ENCODE results near the gene RPN2.
A peak's percentile ranks its signal among the peaks of the same experiment; 100 is the strongest.

RPN2 gene

DNA sequence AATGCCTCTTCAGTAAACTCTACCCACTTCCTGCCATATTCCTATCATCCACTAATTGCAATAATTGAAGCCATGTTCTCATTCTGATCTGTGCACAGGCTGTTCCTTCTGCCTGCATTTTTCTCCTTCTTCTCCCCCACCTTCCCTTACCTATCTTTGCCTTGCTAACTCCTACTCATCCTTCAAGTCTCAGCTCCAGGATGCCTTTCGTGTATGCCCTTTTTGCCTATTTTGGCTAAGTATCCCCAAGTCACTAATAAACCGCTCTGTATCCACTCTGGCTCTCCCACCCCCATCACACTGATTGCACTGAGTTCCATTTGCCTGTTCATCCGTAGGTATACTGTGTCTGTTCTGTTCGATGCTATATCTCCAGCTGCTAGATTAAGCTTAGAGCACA is 6.3 kb upstream of the RPN2 start:
- no peak for DNase-seq (ENCODE audit: low read depth)

DNA sequence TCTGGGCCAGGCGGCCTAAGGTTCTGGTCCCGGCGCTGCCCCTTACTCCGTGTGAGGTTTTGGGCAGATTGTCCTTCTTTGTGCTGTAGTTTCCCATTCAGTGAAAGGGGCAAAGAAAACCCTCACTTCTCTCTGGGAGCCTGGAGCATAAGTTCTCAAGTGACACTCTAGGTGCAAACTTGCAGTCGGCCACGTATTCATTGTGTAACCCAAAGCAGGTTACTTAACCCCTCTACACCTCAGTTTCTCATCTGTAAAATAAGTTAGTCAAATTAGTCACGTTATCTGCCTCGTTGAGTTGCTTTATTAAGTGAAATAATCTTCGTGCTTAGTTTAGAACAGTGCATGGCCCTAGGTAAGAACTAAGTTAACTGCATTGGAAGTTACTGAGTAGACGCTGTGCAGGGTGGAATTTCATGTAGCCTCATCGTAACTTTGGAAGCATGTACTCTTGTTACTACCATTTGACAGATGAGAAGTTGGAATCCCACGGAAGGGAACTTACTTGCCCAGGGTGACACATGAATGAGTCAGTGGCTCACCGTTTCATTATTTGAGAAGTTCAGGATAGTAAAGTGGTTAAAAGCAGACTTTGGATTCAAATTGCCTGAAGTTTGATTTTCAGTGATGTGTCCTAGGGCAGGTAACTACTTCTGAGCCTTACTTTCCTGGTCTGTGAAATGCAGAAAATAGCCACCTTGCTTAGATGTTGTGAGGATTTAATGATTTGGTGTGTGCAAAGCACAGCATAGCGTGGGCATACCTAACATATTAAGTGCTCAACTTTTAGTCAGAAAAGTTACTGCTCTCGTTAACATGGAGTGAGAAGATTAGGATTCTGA is 774 bp downstream of the RPN2 start:
- H3K4me3 ChIP-seq (ENCODE audit: low read depth, low read length) = peak overlapping the region; percentile 94
- no peak for DNase-seq (ENCODE audit: low read depth)

More for the DNA sequence above, 6.3 kb upstream of the RPN2 start:
- no peak overlapping the region for H3K4me3 ChIP-seq (ENCODE audit: low read depth, low read length)

DNA sequence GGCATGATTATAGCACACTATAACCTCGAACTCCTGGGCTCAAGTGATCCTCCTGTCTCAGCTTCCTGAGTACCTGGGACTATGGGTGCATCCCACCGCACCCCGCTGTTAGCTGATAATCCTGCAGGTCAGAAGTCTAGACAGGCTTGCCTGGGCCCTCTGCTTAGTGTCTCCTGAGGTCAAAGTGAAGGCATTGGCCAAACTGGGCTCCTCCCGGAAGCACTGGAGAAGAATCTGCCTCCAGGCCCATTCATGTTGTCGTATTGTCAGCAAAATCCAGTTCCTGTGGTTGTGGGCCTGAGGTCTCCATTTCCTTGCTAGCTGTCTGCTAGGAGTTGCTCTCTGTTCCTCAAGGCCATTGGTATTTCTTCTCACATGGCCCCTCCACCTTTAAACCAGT is 6.6 kb downstream of the RPN2 start:
- no peak overlapping the region for H3K4me3 ChIP-seq (ENCODE audit: low read depth, low read length)
- DNase-seq (ENCODE audit: low read depth) = no peak

DNA sequence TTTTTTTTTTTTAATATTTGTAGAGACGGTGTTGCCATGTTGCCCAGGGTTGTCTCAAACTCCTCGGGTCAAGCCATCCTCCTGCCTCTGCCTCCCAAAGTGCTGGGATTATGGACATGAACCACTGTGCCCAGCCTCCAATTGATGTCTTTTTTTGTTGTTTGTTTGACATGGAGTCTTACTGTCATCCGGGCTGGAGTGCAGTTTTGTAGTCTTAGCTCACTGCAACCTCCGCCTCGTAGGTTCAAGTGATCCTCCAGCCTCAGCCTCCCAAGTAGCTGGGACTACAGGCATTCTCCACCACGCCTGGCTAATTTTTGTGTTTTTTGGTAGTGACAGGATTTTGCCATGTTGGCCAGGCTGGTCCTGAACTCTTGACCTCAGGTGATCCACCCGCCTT is 9.7 kb downstream of the RPN2 start:
- no peak overlapping the region for H3K4me3 ChIP-seq (ENCODE audit: low read depth, low read length)
- DNase-seq (ENCODE audit: low read depth) = no peak

DNA sequence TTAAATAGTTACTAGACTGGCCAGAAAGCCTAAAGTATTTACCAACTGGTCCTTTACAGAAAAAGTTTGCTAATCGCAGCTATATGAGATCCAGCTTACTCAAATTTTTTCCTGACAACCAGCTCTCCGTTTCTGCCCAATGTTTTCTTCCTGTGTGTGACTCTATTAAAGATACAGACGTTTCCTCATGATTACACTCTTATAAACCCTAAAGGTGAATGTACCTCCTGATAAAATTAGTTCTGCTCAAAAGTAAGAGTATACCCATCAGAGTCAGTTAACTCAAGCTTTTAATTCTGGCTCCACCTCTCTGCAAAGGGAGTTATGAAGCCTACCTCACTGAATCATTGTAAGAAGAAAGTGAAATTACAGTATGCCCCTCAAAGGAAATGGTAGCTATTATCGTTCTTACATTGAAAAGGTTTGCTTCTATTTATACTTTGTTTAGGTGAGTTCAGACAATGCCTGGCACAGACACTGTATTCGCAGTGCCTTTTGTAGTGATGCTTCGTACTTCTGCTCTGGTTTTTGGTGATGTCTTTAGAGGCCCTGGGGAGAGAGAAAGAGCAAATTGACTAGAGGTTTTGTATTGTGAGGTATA is 10.4 kb downstream of the RPN2 start:
- DNase-seq (ENCODE audit: low read depth) = no peak
- H3K4me3 ChIP-seq (ENCODE audit: low read depth, low read length) = no peak overlapping the region

DNA sequence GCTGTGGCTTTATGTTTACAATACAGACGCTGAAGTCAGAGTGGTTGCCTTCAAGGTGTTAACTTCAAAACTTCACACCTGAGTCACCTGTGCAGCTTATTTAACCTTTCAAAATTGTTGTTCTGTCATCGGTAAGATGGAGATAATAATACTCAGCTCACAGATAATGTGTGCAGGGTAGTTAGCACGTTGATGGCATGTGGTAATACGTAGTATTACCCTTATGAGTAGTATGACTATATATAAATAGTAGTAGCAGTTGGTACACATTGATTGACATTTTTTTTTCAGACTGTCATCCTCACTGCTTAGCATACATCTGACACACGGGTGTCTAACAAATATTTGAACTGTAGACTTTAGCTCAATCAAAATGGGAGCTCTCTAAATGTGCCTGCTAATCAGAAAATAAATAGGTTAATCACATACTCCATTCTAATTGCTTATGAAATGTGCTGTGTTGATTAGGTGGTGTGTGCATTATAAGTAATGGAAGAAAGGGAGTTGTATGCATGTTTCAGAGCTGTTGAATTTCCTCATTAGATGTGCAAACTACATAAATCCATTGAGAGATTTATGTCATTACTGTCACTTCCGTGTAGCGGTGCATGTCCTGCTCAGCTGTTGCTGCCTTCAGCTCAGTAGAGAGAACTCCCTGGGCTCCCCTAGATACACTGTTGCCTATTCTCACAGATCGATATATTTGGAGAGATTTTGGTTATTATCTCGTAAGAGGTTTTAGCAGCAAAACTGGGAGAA is 11.4 kb downstream of the RPN2 start:
- H3K4me3 ChIP-seq (ENCODE audit: low read depth, low read length) = no peak overlapping the region
- no peak for DNase-seq (ENCODE audit: low read depth)

DNA sequence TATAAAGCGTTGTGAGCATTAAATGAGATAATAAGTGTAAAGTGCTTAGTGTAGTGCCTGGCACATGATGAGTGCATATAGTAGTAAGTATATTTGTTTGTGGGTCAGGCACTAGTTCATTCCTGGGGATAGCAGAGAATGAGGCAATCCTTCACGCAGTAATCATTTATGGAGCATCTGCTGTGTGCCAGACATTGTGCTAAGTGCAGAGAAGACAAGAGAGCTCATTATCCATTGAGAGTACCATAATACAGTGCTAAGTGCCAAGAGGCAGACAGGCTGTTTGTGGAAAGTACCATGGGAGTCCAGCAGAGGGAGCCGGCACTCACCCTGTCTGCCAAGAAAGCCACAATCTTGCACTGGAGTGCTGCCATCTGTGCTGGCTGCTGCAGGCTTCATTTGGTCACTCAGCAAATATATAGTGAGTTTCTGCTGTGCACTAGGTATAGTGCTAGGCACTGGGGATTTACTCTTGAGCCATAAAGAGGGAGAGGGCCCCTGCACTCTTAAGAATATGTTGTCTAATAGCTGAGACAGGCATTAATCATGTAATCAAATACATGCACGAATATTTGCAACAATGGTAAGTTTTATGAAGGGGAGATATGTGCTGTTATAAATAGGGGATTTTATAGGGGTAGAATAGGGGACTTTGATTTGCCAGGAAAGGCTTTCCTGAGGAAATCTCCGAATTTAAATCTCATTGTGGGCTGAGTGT is 13.2 kb downstream of the RPN2 start:
- no peak overlapping the region for H3K4me3 ChIP-seq (ENCODE audit: low read depth, low read length)
- peak; percentile 59 for DNase-seq (ENCODE audit: low read depth)

DNA sequence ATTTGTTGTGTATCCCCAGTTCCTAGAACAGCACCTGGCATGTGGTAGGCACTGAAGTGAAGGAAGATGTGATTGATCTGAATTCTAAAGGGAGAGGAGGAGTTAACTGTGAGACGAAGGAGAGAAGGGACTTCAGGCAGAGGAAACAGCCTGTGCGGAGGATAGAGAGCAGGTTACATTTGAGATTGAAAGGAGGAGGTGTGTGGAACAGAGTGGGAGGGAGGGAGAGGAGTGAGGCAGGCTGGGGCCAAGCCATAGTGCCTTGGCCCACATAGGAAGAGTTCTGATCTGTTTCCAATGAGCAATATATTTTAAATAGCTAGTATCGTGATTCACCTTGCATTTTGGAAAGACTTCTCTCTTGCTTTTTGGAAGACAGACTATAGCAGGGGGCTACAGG is 14.1 kb downstream of the RPN2 start:
- no peak overlapping the region for H3K4me3 ChIP-seq (ENCODE audit: low read depth, low read length)
- no peak for DNase-seq (ENCODE audit: low read depth)

DNA sequence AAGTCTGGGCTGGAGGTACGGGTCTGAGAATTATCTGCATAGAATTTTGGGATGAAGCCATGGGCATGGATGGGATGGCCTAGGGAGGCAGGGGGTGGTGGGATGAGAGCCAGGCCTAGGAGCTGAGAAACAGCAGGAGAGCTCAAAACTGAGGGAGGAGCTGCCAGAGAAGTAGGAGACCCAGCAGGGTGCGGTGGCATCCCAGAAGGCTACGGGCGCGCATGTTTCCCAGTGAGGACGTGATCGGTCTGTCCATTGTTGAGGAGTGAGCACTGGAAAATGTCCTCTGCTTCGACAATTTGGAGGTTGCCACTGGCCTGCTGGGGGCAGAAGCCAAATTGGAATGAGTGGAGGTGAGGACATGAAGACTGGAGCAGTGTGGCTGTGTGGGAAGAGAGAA is 14.7 kb downstream of the RPN2 start:
- H3K4me3 ChIP-seq (ENCODE audit: low read depth, low read length) = no peak overlapping the region
- DNase-seq (ENCODE audit: low read depth) = no peak

DNA sequence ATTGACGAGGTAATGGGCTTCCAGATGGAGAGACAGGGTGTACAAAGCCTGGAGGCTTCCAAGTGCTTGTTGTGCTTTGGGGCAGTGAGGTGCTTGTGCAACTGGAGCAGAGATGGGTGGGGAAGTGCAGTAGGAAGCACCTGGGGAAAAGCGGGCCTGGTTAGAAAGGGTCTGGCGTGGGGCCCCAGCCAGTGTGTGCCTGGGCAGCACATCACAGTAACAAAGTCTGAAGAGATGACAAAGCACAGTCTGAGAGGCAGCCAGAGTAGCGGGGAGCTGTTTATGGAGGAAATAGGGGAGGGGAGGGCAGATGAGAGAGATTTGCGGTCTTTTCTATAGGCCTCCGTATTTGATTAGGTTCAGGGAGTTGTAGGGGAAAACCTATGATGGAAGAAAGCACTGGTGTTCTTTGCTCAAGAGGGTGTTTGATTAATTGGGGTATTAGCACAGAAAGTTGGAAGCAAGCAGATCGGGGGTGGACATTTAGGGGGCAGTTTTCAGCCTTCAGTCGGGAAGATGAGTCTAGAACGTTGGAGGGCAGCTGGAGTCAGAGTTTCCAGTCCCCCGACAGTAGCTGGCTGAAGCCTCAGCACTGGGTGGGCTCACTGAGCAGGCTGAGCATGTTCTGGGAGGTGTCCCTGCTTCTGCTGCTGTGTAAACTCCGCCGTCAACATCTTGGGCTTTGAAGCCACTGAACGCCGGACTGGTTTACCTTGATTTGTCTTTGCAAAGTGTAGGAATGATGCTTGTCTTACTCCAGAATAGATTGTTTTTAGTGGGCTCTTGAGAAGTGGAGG is 15.7 kb downstream of the RPN2 start:
- H3K4me3 ChIP-seq (ENCODE audit: low read depth, low read length) = no peak overlapping the region
- no peak for DNase-seq (ENCODE audit: low read depth)

DNA sequence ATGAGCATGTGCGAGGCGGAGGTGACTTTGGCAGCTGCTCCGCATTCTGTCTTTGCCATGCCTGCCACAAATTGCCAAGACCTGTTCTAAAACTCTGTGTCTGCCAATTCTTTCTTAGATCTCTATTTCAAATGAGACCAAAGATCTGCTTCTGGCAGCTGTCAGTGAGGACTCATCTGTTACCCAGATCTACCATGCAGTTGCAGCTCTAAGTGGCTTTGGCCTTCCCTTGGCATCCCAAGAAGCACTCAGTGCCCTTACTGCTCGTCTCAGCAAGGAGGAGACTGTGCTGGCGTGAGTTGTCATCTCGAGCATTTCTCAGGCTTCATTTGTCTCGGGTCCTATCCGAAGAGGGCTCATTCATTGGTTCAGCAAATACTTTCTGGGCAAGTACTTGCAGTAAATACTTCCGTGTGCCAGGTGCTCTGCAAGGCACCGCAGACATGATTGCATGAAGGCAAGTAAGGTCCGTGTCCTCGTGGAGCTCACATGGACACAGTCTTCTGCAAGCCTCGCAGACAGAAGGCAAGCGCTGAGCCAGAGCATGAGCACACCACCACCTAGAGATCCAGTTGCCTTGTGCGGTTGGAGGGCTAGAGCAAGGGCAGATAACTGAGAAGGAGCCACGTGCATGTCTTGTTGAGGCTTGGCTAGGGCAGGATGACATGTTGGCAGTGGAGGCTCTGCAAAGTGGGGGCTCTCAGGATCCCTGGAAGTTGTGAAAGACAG is 20.0 kb downstream of the RPN2 start:
- no peak overlapping the region for H3K4me3 ChIP-seq (ENCODE audit: low read depth, low read length)
- DNase-seq (ENCODE audit: low read depth) = no peak

DNA sequence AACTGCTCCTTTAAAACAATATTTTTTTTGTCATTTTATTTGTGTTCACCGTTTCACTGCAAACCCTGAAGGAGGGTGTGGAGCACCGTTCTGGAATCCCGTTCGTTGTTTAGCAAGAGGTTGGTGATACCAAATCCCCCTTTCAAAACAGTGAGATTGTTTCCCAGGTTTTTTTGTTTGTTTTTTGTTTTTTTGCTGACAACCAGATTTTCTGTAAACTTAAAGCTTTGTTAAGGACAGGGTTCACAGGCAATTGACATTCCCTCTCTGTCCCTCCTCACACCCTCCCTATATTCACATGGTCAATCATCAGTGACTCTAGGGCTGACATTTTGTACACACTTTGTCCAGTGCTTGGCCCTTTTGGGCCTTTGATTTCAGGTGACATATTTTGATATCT is 21.2 kb downstream of the RPN2 start:
- H3K4me3 ChIP-seq (ENCODE audit: low read depth, low read length) = no peak overlapping the region
- no peak for DNase-seq (ENCODE audit: low read depth)

DNA sequence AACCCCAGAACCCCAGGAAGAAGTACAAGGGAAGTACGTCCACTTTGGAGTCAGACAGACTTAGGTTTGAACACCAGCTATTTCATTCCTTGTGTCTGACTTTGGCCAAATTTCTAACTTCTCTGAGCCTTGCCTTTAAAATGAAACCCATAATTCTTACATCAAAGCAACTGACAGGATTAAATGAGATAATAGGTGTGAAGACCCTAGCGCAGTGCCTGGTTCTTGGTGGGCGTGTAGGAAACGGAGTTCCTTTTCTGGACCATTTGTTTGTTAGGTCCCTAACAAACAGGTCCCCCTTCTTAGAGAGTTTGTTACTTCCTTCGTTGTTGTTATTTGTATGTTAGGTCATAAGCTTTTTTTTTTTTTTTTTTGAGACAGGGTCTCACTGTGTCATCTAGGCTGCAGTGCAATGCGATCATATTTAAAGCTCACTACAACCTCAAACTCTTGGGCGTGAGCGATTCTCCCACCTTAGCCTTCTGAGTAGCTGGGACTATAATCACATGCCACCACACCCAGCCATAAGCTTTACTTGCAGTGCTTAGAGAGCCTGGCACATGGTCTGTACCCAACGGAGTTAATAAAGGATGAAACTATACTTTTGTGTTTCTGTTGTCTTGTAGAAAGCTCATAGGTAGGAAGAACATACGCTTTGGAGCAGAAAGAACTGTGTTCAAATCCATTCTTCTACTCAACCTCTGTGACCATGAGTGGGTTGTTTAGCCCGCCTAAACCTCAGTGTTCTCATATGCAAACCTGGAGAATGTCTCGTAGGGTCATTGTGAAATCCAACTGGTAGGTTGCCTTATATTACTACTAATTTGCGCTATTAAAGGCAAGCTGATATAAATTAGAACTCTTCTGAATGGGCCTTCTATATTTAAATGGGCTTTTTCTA is 22.0 kb downstream of the RPN2 start:
- H3K4me3 ChIP-seq (ENCODE audit: low read depth, low read length) = no peak overlapping the region

DNA sequence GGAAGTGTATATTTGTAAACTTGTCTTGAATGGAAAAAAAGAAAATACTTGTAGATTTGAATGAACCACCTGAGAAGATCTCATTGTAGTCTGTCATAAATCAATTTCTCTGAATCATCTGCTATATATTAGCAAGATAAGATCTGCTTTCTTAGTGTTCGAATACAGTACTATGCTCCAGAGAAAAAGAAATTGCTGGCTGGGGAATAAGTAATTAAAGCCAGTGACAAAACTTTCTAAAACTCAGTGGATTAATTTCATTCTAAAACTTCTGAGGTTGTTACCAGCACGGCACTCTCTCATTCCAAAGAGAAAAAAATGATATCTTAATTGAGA is 22.7 kb downstream of the RPN2 start:
- H3K4me3 ChIP-seq (ENCODE audit: low read depth, low read length) = no peak overlapping the region

More for the DNA sequence above, 22.0 kb downstream of the RPN2 start:
- no peak for DNase-seq (ENCODE audit: low read depth)

DNA sequence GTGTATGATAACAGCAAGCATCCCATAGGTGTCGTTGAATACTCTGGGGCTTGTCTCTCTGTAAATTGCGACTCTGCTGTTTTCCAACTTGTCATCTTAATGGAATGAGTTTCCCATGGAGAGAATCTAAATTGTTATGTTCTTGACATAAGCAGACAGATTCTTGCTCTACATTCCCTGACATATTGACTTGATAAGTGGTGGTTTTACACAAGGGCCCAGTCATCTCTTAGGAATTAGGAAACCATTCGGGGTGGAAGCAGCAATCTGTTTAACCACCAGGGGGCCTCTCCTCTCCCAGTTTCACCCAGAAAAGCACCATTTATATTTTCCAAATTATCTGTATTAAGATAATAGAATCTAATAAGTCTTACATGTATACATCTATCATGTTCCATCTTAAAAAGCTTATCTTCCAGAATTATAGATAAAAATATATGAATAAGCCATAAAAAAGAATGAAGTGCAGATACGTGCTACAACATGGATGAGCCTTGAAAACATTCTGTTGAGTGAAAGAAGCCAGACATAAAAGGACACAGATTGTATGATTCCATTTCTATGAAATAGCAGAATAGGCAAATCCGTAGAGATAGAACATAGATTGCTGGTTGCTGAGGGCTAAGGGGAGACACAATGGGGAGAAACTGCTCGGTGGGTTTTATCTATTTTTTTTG is 23.3 kb downstream of the RPN2 start:
- H3K4me3 ChIP-seq (ENCODE audit: low read depth, low read length) = no peak overlapping the region
- DNase-seq (ENCODE audit: low read depth) = peak; percentile 89

More for the DNA sequence above, 22.7 kb downstream of the RPN2 start:
- DNase-seq (ENCODE audit: low read depth) = no peak

DNA sequence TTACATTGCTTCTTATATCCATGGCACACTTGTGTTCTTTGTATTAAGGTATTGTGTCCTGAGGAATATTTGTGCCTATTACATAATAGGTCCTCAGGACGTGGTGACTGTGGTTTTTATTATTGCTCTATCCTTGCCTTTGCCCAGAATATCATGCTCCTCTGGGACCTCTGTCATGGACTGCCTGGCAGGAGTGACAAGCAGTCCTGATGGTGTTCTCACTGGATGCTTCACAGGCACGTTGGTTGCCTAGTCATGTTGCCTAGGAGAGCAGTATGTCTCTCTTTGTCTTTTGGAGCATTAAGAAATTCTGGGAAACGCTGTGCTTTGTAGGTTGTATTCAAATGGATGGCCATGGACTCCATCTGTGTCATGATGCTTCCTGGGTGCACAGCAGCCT is 24.9 kb downstream of the RPN2 start:
- no peak for DNase-seq (ENCODE audit: low read depth)
- H3K4me3 ChIP-seq (ENCODE audit: low read depth, low read length) = no peak overlapping the region

DNA sequence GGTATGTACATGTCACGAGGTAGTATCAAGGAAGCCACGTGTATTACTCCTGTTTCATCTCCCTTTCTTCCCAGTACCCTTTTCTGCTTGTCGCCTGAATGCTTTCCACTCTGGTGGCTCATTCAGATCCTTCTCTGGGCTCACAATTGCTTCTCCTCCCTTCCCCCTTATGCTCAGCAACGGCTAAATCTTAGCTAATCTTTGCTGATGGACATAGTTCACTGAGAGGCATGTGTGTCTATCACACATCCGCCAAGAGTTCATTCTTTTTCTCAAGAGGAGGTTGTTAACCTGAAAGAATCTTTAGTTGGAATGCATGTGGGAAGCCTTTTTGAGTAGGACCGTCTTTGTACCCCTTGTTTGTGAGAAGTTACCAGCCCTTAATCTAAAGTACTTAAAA is 26.0 kb downstream of the RPN2 start:
- no peak overlapping the region for H3K4me3 ChIP-seq (ENCODE audit: low read depth, low read length)
- no peak for DNase-seq (ENCODE audit: low read depth)
